Activated CD8-positive, alpha-beta T cell treated with anti-CD3 and anti-CD28 coated beads, Interleukin-2, amount 10 ng/mL, durations not matched to agents 7 days and 5 days (primary cell): ENCODE measurements around the gene EXOC3L1. TPM values are rescaled to one million over a fixed set of nuclear protein-coding genes. Genes with fewer than 3 reads are reported as not detected.

Experiments used
- ATAC-seq: fragments of 150-1000 bp; cut with Tn5 transposase; one replicate; pipeline ENCODE4 v1.10.0; 2021; ENCODE audit warnings: moderate library complexity
- CTCF ChIA-PET: fragments of 350-600 bp; sonication (Branson Sonifier 250); formaldehyde crosslinking; loops from one replicate; lab custom pipeline; 2021; ENCODE audit warnings: antibody characterized with exemption; lab: Charles Lee
- POLR2A ChIA-PET: fragments of 350-600 bp; sonication (Branson Sonifier 250); formaldehyde crosslinking; loops from one replicate; lab custom pipeline; 2021; ENCODE audit warnings: antibody characterized with exemption; lab: Charles Lee
- DNase-seq: peaks from one replicate; pipeline ENCODE4 v3.0.0-alpha.2; 2020
- H3K27ac Mint-ChIP-seq: one replicate; pipeline ENCODE4 v1.8.0; 2021; ENCODE audit warnings: mild to moderate bottlenecking, mixed read lengths
- H3K27me3 Mint-ChIP-seq: one replicate; pipeline ENCODE4 v1.8.0; 2021; ENCODE audit warnings: low read depth, mixed read lengths
- H3K36me3 Mint-ChIP-seq: one replicate; pipeline ENCODE4 v1.8.0; 2021; ENCODE audit warnings: low read depth, mixed read lengths
- H3K4me1 Mint-ChIP-seq: one replicate; pipeline ENCODE4 v1.8.0; 2021; ENCODE audit warnings: low read depth, mixed read lengths
- H3K4me3 Mint-ChIP-seq: one replicate; pipeline ENCODE4 v1.8.0; 2021; ENCODE audit warnings: mild to moderate bottlenecking, mixed read lengths
- H3K9me3 Mint-ChIP-seq: one replicate; pipeline ENCODE4 v1.8.0; 2022; ENCODE audit warnings: mixed read lengths; ENCODE audit not compliant: insufficient read depth
- total RNA-seq, 2 experiments: library from RNA; stranded (reverse); gene quantifications; one replicate each; pipeline ENCODE4 v1.2.3, GENCODE V29; 2021

Gene EXOC3L1
- total RNA-seq, 2 experiments from 2014 or later: not detected

DNA sequence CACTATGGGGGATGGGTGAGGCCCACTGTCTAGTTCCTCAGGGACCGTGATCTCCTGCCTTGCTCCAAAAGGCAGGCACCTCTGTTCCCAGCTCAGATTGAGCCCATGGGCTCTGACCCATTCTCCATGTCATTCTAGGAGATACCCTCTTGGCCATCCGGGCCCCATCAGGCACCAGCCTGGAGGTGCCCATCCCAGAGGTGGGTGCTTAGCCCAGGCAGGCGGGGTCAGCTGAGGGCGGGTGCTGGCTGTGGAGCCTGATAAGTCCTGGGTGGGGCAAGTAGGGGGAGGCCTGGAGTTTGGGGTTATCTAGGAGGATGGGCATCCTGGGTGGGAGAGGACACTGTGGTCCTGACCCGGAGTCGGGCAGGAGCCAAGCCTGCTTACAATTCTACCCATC, 4.3 kb upstream of the EXOC3L1 start:
- Mint-ChIP-seq H3K36me3 (peaks cover 54% of the 10 kb centered on the region), H3K27ac (no peak overlapping the region), H3K9me3 (no peaks in the 10 kb centered on the region), H3K4me1 (peaks cover 37% of the 10 kb centered on the region), H3K4me3 (peak overlapping the region; percentile 91), H3K27me3 (no peaks in the 10 kb centered on the region)
- ATAC-seq (no peak), DNase-seq (no peak)
- CTCF ChIA-PET: interaction anchor here (1.2 to 2.0 kb wide), 3 partner anchors 52 to 205 kb away, joined by 3 to 4 read pairs (median 3); no protein-coding TSS in a partner anchor
- POLR2A ChIA-PET: interaction anchor here (0.6 kb wide), 1 partner anchor 38 kb away, joined by 3 read pairs; no protein-coding TSS in a partner anchor

DNA sequence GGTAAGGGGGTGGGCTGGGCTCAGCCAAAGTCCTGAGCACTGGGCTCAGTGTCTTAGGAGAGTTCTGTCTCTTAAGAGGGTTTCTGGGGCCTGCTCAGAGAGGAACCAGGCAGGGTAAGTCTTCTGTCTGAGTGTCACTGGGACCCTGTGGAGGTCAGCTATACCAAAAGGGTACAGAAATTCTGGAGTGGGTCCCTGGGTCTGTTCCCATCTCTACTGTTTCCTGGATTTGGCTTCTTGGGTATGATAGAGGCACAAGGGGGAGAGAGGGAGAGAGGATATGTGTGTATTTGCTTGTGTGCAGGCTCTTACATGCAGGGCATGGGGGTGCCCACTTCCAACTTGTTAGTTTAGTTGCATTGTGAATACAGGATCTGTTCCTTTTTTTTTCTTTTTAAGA, 3.6 kb upstream of the EXOC3L1 start:
- Mint-ChIP-seq H3K9me3 (no peaks in the 10 kb centered on the region), H3K4me3 (peak overlapping the region; percentile 91), H3K4me1 (peaks cover 37% of the 10 kb centered on the region), H3K36me3 (peaks cover 54% of the 10 kb centered on the region), H3K27ac (peak overlapping the region; percentile 86), H3K27me3 (no peaks in the 10 kb centered on the region)
- ChIA-PET POLR2A (interaction anchor here (1.1 to 1.7 kb wide), 3 partner anchors 33 to 176 kb away, joined by 3 to 11 read pairs (median 4); partner anchors contain the start of gene TMEM208), CTCF (interaction anchor here (1.2 to 2.0 kb wide), 5 partner anchors 33 to 206 kb away, joined by 3 to 7 read pairs (median 4); partner anchors contain the start of gene TMEM208)
- ATAC-seq: no peak
- no peak for DNase-seq

DNA sequence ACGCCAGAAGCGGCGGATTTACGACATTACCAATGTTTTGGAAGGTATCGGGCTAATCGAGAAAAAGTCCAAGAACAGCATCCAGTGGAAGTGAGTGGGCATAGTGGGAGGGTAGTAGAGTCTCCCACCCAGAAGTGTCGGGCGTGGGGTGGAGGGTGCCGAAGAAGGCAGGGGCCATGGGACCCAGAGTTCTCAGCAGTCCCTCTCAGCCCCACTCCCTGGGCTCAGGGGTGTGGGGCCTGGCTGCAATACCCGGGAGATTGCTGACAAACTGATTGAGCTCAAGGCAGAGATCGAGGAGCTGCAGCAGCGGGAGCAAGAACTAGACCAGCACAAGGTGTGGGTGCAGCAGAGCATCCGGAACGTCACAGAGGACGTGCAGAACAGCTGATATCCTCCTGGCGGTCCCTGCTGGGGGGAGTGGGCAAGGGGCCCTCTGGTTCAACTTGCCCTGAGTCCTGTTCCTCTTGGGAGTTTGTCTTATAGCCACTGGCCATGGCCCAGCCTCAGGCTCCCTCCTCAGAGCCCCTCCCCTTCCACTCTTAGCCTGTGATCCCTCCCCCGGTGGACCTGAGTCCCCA, 2.9 kb upstream of the EXOC3L1 start:
- ChIA-PET CTCF (interaction anchor here (0.9 to 2.0 kb wide), 6 partner anchors 34 to 232 kb away, joined by 3 to 7 read pairs (median 4); partner anchors contain the start of genes CES3 and TMEM208), POLR2A (interaction anchor here (0.5 to 1.7 kb wide), 7 partner anchors 26 to 684 kb away, joined by 3 to 11 read pairs (median 3); partner anchors contain the start of gene TMEM208)
- Mint-ChIP-seq H3K27ac (peak overlapping the region; percentile 86), H3K36me3 (peaks cover 50% of the 10 kb centered on the region), H3K4me1 (peaks cover 37% of the 10 kb centered on the region), H3K27me3 (no peaks in the 10 kb centered on the region), H3K4me3 (peak overlapping the region; percentile 91), H3K9me3 (no peaks in the 10 kb centered on the region)
- peak; percentile 42 for DNase-seq
- no peak for ATAC-seq

DNA sequence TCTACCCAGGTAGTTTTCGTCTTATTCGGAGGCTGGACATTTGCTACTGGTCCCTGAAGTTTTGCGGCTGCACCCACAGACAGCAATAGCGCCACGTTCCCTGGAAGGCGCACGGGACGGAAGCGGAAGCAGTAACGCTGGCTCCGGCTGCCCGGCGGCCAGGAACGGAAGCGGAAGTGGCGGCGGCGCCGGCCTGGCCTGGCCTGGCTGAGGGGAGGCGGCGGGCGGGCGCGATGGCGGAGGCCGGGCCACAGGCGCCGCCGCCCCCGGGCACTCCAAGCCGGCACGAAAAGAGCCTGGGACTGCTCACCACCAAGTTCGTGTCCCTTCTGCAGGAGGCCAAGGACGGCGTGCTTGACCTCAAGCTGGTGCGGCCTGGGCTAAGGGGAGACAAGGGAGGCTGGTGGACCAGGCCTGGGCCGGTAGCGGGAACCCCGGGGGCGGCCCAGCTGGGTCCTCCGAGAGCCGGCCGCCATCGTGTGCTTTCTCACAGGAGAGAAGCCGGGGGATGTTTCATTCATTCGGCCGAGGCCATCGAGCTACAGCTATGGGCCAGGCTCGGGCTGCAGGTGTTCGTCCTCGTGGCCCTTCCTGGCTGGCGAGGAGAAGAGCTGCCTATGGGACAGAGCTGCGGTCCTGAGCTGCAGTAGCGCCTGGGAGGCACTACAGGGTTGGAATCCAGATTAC, 2.2 kb upstream of the EXOC3L1 start, which contains the start of gene E2F4:
Gene E2F4, plus strand, starts transcription at position 161 of the 687 bp plus-strand sequence. Its CDS starts 73 bp downstream, at position 234.
- ChIA-PET POLR2A (interaction anchor here (0.5 to 1.7 kb wide), 7 partner anchors 26 to 683 kb away, joined by 3 to 11 read pairs (median 3); partner anchors contain the start of gene TMEM208), CTCF (interaction anchor here (0.9 to 2.0 kb wide), 5 partner anchors 34 to 231 kb away, joined by 3 to 7 read pairs (median 5); partner anchors contain the start of genes CES3 and TMEM208)
- Mint-ChIP-seq H3K9me3 (no peaks in the 10 kb centered on the region), H3K27me3 (no peaks in the 10 kb centered on the region), H3K4me1 (peaks cover 37% of the 10 kb centered on the region), H3K36me3 (peaks cover 46% of the 10 kb centered on the region), H3K27ac (peak within 1 kb of the TSS; percentile 86), H3K4me3 (peak within 1 kb of the TSS; percentile 91)
- ATAC-seq (peak; percentile 95), DNase-seq (peak; percentile 90)

DNA sequence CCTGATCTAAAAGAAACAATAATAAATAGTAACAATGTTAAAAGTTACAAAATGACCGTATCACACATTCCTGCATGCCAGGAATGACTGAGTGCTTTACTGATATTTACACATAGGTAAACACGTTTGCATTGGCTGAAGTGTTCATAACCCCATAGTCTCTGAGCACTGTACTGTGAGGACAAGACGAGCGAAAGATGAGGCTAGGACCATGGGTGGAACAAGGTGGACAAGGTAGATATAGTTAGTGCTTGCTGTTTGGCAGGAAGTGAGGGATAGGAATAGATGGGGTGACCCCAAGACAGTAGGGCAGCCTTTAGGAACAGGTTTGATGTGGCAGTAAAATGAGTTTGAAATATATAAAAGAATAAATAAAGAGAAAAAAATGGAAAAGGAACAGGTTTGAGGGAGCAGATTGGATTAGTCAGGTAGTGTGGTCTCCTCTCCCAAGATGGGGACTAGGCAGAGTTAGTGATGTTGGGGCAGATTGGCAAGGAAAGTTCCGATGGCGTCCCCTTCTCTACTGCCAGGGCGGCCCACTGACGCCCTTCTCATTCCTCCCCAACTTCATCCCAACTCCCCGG, 1.6 kb upstream of the EXOC3L1 start:
- DNase-seq (no peak), ATAC-seq (peak; percentile 3)
- peaks cover 40% of the 10 kb centered on the region for H3K36me3 Mint-ChIP-seq
- H3K4me3 Mint-ChIP-seq: peak overlapping the region; percentile 91
- H3K27me3 Mint-ChIP-seq: peaks cover 1% of the 10 kb centered on the region
- no peaks in the 10 kb centered on the region for H3K9me3 Mint-ChIP-seq
- peaks cover 33% of the 10 kb centered on the region for H3K4me1 Mint-ChIP-seq
- peak overlapping the region; percentile 86 for H3K27ac Mint-ChIP-seq
- ChIA-PET POLR2A (interaction anchor here (1.7 kb wide), 1 partner anchor 35 kb away, joined by 11 read pairs; the partner anchor contains the start of gene TMEM208), CTCF (interaction anchor here (0.9 kb wide), 2 partner anchors 174 to 230 kb away, joined by 3 to 4 read pairs; partner anchors contain the start of gene CES3)

DNA sequence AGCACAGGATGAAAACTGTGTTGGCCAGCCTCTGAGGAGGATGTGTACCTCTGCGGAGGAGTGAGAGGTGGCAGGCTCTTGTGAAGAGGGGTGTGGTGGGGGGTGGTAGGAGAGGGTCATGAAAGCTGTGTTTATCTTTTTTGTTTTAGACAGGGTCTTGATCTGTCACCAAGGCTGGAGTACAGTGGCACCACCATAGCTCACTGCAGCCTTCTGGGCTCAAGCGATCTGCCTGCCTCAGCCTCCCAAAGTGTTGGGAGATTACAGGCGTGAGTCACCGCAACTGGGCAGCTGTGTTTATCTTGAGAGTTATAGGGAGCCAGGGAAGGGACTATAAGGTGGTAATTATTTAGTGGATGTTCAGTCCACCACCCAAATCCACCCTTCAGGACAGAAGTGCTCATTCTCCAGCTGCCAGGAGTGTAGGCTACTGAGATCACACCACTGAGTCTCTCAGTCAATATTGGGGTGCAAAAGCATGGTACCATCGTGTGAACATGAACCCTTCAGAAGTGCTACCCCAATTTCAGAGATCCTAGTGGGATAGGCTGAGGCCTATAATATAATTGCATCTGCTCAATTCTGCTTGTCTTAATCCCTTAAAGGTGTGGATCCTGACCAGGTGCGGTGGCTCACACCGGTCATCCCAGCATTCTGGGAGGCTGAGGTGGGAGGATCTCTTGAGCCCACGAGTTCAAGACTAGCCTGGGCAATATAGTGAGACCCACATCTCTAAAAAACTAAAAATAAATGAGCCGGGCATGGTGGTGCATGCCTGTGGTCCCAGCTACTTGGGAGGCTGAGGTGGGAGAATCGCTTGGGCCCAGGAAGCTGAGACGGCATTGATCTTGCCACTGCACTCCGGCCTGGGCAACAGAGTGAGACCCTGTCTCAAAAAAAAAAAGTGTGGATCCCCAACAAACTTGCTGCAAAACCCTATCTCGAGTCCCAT, 788 bp upstream of the EXOC3L1 start:
- Mint-ChIP-seq H3K36me3 (peaks cover 32% of the 10 kb centered on the region), H3K4me3 (no peak overlapping the region), H3K27me3 (peaks cover 5% of the 10 kb centered on the region), H3K4me1 (peaks cover 34% of the 10 kb centered on the region), H3K9me3 (no peaks in the 10 kb centered on the region), H3K27ac (no peak overlapping the region)
- ChIA-PET CTCF (interaction anchor here (0.9 to 1.1 kb wide), 2 partner anchors 57 to 173 kb away, joined by 3 to 4 read pairs; partner anchors contain the start of gene FHOD1), POLR2A (no interaction called here)
- ATAC-seq: no peak
- DNase-seq: no peak

DNA sequence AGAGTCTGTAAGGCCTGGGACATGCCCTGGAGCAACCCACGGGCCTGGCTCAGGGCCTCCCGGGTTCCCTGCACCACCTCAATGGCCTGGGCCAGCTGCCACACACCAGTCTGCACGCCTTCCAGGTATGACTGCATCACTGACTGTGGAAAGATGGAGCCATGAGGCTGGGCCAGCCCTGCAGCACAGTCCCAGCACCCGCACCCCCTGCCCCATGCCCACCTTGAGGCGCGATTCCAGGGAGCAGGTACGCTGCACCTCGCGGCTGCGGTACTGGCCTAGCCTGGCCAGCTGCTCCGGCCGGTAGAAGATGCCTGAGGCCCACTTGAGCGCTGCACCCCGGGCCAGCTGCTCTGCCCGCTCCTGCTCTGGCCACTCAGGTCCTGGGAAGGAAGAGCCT, 1.1 kb downstream of the EXOC3L1 start:
- H3K27ac Mint-ChIP-seq: no peak overlapping the region
- H3K4me1 Mint-ChIP-seq: peaks cover 34% of the 10 kb centered on the region
- peaks cover 13% of the 10 kb centered on the region for H3K27me3 Mint-ChIP-seq
- ATAC-seq: no peak
- DNase-seq: no peak
- H3K36me3 Mint-ChIP-seq: peaks cover 13% of the 10 kb centered on the region
- H3K4me3 Mint-ChIP-seq: no peak overlapping the region
- CTCF ChIA-PET: interaction anchor here (1.1 to 3.7 kb wide), 2 partner anchors 33 to 171 kb away, joined by 4 to 12 read pairs; no protein-coding TSS in a partner anchor
- POLR2A ChIA-PET: interaction anchor here (1.4 kb wide), 1 partner anchor 205 kb away, joined by 3 read pairs; no protein-coding TSS in a partner anchor
- no peaks in the 10 kb centered on the region for H3K9me3 Mint-ChIP-seq

DNA sequence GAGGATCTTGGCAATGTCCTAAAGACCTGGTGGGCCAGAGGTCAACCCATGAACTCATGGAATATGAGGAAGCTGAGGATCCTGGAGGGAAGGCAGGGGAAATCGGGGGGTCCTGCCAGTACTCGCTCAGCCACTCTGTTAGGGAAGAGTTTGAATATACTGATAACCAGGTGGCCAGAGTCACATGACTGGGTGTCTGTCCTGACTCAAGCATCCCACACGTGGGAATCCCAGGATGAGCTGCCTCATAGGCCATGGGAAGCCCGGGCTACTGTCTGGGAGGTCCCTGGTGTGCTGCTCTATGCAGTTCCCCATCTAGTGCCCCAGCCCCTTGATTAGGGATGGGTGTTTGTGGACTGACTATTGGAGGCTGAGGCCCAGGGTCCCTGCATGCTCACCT, 1.6 kb downstream of the EXOC3L1 start:
- Mint-ChIP-seq H3K36me3 (peaks cover 9% of the 10 kb centered on the region), H3K4me1 (peaks cover 29% of the 10 kb centered on the region), H3K9me3 (no peaks in the 10 kb centered on the region), H3K27ac (no peak overlapping the region), H3K27me3 (peaks cover 13% of the 10 kb centered on the region), H3K4me3 (no peak overlapping the region)
- DNase-seq: no peak
- POLR2A ChIA-PET: interaction anchor here (1.4 kb wide), 1 partner anchor 205 kb away, joined by 3 read pairs; no protein-coding TSS in a partner anchor
- ATAC-seq: no peak
- CTCF ChIA-PET: interaction anchor here (1.1 to 3.7 kb wide), 2 partner anchors 33 to 170 kb away, joined by 4 to 12 read pairs; no protein-coding TSS in a partner anchor

DNA sequence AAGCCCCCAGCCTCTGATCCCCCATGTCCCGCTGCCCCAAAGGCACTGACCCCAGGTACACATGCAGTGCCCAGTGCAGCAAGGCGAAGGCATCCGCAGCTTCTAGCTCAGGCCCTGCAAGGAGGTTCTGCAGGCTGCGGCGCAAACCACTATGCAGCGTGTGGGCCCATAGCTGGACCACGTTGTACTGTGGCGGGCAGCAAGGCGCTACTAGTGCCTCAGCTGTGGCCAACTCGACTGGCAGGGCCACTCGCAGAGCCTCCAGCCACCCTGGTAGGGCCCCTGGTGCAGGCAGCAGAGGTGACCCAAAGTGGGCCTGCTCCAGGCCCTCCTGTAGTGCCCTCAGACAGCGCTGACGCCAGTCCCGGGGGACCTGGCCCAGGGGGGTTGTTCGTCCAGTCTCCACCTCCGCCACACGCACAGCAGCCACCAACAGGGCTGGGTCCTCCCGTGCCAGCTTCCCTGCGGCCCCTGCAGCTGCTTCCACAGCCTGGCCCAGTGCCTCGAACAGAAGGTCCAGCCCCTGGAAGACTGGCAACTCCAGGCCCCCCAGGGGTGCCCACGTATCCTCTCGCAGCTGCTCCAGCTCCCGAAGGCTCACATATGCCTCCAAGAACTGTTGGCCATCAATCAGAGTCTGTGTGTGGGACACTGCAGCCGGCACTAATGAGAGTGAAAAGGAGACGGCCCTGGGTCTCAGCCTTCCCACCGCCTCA, 2.6 kb downstream of the EXOC3L1 start:
- H3K4me3 Mint-ChIP-seq: no peak overlapping the region
- no peaks in the 10 kb centered on the region for H3K9me3 Mint-ChIP-seq
- H3K36me3 Mint-ChIP-seq: no peaks in the 10 kb centered on the region
- ChIA-PET POLR2A (no interaction called here), CTCF (interaction anchor here (2.4 to 5.8 kb wide), 4 partner anchors 12 to 169 kb away, joined by 10 to 41 read pairs (median 20); partner anchors contain the start of gene NOL3)
- no peak for DNase-seq
- no peak for ATAC-seq
- peaks cover 20% of the 10 kb centered on the region for H3K4me1 Mint-ChIP-seq
- peaks cover 13% of the 10 kb centered on the region for H3K27me3 Mint-ChIP-seq
- H3K27ac Mint-ChIP-seq: no peak overlapping the region

DNA sequence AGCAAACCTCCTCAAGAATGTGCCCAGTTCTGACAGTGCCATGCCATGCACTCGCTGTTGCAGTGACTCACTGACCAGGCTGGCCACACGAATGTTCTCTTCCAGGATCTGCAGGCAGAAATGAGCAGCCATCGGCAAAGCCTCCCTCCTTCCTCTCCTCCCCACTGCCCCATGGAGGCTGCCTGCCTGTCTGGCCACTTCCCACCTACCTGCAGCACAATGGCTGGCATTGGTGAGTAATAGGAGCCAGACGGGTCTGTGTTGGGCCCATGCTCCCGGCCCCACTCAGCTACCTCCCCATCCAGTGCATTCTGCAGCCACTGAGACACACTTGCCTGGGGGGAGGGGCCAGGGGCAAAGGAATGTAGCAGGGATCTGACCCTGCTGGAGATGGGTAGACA, 3.4 kb downstream of the EXOC3L1 start:
- no peak overlapping the region for H3K27ac Mint-ChIP-seq
- ChIA-PET POLR2A (no interaction called here), CTCF (interaction anchor here (0.6 to 5.8 kb wide), 5 partner anchors 12 to 207 kb away, joined by 3 to 41 read pairs (median 12); partner anchors contain the start of gene NOL3)
- no peak for ATAC-seq
- peaks cover 16% of the 10 kb centered on the region for H3K4me1 Mint-ChIP-seq
- H3K36me3 Mint-ChIP-seq: no peaks in the 10 kb centered on the region
- no peak for DNase-seq
- no peak overlapping the region for H3K4me3 Mint-ChIP-seq
- H3K9me3 Mint-ChIP-seq: no peaks in the 10 kb centered on the region
- H3K27me3 Mint-ChIP-seq: peaks cover 13% of the 10 kb centered on the region
